DMS53 treated with DMSO at 0.1 percent for 48 hours (cell line): Measurements from ENCODE around the gene GBA2.
A peak's percentile ranks its signal among the peaks of the same experiment; 100 is the strongest.

ENCODE experiments used
- DNase-seq: peaks from one replicate; lab custom pipeline; 2025; ENCODE audit not compliant: unreplicated experiment; lab: John Stamatoyannopoulos, UW

The GBA2 gene

DNA sequence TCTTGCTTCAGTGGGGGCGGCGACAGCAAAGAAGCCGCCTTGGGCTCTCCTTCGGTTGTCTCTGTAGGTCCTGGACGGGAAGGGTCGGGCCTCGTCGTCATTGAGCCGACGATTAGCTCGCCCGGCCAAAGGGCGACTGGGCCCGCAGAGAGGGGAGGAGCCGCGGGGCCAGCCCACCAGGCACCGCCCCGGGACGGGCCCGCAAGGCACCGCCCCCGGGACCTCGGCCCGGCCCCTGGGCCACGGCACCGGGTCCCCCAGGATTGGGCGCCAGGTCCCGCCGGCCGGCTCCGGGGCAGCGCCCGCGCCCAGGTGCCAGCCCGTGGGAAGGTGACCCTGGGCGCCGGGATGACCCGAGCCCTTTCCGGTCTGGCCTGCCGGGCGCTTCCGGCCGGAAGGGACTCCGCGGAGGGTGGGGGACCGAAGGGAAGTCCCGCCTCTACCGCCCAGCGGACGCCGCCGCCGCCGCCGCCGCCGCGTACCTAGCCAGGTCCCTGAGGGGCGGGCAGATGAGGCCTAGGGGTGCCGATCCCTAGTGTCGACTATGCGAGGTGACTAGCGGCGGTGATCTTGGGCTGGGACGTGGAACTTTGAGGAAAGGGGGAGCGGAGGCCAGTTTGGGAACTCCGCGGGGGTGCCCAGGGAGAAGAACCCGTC is at the start of gene GBA2, which contains the start of gene RGP1:
Gene GBA2, minus strand, starts transcription at position 371 of the 657 bp plus-strand sequence. CDS start 524 bp downstream, outside the sequence.
Gene RGP1, plus strand, starts transcription at position 430 of the 657 bp plus-strand sequence. CDS start 469 bp downstream, outside the sequence.
- DNase-seq: peak; percentile 54

DNA sequence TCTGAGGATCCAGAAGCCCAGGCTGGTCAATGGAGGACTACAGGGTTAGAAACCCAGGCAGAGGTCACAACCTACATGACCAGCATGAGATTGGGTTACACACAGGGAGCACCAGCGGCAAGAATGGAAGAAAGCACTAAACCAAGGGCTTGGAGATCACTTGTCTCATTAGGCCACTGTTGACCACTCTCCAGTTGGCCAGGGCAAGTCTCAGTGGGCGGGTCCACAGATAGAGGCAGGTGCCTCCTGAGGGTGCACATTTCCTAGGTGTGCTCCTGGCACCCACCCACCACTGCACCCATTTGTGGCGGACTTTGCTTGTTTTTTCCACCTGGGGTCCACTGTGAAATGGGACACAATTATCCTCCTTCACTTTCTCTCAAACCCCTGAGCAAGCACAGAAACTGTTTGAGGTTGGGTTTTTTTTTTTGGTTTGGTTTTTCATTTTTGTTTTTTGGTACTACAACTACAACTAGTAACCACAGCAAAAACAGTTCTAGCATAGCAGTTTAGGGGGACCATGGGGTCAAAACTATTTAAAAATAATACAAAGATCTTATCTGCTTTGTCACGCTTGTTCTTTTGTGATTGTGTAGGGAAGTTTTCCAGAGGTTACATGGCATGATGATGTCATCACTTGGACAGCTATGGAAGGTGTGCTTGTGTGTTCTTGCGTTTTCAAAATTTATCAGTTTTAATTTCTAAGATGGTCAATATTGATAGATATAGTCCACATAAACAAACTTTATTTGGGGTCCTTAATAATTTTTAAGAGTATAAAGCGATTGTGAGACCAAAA is 48.5 kb upstream of the GBA2 start:
- no peak for DNase-seq

DNA sequence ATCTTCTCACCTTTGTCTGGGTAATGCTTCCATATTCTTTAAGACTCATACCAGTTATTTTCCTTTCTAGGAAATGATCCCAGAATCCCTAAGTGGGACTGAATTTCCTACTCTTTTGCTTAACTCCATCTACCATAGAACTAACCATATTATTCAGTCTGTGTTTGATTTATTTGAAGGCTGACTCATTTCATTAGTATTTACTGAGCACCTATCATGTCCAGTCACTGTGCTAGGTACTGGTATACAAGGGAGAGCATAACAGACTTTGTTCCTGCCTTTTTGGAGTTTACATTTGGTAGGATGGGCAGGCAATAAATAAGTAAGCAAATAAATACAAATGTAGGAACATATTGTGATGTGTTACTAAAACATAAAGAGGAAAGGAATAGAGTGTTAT is 46.7 kb upstream of the GBA2 start:
- no peak for DNase-seq

DNA sequence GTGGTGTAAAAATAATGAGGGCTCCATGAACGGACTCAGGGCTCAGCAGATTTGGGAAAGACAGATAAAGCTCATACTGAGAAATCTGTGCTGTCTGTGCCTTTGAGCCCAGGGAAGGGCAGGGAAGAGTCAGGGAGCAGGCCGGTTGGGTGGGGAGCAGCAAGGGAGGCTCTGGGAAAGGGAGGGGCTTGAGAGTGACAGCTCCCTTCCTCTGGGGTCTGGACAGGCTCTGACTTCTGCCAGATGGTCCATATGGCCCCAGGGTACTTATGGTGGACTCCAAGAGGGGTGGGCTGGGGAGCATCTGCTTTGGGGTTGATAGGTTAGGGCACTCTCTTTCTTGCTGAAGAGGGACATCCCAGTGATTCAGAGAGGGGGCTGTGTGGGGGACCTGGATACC is 44.4 kb upstream of the GBA2 start:
- no peak for DNase-seq

DNA sequence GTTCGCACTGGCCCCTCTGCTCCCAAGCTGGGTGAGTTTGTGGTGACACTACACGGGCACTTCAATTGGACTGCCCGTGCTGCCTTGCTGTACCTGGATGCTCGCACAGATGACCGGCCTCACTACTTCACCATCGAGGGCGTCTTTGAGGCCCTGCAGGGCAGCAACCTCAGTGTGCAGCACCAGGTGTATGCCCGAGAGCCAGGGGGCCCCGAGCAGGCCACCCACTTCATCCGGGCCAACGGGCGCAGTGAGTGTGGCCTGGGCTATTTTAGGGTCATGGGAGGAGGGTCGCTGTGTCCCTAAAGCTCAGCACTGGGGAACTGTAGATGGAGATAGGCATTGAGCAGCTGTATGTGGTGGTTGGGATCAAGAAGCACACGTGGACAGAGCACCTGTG is 43.8 kb upstream of the GBA2 start:
- no peak for DNase-seq

DNA sequence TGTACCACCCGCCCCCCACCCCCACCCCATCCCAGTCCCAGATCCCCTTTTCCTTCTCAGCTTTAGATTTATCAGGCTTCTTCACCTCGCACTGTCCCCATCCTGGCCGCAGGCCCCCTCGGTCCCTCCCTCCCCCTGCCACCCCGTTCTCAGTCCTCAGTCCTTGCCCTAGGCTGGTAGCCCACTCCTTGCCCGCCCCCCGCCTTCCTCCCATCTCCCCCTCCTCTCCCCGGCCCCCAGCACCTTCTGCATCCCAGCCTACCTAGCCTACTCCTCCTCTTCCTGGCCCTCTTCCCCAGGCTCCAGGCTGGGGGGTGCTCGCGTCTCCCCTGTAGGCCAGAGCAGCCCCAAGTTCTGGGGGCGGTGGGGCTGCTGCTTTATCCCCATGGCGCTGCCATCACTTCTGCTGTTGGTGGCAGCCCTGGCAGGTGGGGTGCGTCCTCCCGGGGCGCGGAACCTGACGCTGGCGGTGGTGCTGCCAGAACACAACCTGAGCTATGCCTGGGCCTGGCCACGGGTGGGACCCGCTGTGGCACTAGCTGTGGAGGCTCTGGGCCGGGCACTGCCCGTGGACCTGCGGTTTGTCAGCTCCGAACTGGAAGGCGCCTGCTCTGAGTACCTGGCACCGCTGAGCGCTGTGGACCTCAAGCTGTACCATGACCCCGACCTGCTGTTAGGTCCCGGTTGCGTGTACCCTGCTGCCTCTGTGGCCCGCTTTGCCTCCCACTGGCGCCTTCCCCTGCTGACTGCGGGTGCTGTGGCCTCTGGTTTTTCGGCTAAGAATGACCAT is 43.2 kb upstream of the GBA2 start:
- DNase-seq: no peak

DNA sequence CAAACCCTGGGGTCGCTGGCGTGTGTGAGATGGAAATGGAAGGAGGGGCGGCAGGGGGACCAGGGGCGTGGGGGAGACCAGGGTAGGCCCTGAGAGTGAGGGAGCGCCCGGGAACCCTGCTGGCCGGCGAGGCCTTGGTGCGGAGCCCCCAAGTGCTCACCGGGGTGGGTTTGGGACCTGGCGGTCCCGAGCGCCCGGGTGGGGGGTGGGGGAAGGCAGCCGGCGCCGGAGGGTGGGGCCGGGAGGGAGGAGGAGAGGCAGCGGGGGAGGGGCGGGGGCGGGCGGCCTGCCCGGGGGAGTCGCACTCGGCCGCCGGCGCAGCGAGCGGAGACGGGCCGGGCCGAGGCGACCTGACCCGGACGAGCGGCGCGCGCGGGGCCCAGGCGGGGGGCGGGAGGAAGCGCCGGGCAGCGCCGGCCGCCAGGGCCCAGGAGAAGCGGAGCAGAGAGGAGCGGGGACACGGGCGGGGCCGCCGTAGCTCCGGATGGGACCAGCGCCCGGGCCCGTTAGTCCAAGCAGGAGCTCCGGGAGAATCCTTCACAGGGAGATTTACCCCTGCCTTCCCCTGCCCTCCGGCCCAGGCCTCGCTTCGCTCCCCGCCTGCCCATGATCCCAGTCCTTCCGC is 42.4 kb upstream of the GBA2 start, which contains the start of gene NPR2:
Gene NPR2, plus strand, starts transcription at position 295 of the 625 bp plus-strand sequence. CDS start 818 bp downstream, outside the sequence.
- no peak for DNase-seq

DNA sequence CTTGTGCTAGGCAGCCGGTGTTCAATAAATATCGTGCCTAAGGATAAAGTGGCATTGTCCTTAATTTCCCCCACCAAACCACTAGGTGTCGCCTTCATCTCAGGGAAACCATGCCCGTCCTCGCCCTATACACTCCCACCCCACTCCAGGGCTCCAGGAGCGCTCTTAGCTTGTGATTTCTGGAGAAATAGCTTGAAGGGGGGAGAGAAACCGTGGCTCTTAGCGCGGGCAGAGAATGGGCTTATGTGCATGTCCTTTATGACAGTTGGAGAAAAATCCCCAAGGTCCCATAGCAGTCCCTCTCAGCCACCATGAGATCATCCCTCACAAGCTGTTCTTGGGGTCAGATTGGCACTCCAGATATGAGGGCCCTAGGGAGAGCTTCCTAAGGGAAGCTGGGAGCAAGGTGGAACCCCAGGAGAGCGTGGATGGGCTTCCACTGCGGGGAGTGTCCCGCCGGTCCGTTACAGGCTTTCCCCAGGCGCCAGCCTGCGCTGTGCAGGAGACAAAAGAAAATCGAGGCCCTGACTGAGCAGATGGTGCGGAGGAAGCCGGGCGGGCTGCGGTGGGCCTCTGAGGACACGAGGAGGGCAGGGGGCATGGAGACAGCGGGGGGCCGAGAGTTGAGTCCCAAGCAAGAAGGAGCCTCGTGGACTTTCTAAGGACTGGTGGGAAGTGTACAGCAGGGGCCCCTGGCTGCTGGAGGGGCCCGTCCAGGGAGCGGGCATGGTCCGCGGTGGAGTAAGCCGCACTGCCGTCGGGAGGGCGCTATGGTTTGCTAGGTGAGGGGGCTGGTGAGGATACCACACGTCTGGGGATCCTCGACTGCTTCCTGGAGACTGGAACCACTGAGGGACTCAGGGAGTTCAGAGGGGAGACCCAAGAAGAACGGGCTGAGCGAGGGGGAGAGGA is 41.6 kb upstream of the GBA2 start:
- DNase-seq: peak; percentile 70

DNA sequence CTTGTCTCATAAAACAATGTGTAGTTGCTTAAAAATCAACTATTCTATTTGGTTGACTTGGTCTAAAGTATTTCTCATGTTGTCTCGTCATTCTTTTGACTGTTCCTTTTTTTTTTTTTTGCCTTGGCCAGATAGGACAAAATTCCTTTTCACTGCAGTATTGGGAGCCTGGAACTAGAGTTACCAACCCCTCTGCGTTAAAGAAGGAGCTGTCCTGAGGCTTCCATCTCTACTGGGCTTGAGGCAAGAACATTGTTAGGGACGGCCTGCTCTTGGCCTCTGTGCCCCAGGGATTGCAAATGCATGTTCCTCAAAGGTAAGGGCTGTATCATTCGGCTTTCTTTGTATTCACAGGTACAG is 41.0 kb upstream of the GBA2 start:
- DNase-seq: no peak

DNA sequence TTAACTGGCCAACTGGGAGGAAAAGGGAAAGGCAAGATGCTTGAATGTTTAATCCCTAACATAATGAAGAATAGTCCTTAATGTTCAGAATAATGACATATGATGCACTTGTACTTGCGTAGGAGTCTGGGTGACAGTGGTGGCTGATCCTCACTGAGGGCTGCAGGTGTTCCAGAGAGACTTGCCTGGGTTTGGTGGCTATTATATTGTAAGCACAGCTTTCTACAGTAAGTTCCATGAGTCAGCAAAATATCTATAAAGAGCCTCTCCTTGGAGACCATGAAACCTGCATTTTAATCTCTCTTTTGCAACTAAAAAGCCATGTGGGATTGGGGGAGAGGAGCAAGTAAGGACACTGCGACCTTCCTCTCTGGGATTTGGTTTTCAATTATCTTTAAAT is 40.5 kb upstream of the GBA2 start:
- no peak for DNase-seq

DNA sequence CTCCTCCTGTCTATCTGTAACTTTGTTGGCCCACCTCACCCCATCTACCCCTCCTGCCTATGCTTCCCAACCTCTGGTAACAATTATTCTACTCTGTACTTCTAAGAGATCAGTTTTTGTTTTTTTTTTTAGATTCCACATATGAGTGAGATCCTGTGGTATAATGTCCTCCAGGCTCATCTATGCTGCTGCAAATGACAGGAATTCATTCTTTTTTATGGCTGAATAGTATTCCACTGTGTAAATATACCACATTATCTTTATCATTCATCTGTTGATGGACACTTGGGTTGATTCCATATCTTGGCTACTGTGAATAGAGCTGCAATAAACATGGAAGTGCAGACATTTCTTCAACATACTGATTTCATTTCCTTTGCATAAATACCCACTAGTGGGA is 34.4 kb upstream of the GBA2 start:
- DNase-seq: no peak

DNA sequence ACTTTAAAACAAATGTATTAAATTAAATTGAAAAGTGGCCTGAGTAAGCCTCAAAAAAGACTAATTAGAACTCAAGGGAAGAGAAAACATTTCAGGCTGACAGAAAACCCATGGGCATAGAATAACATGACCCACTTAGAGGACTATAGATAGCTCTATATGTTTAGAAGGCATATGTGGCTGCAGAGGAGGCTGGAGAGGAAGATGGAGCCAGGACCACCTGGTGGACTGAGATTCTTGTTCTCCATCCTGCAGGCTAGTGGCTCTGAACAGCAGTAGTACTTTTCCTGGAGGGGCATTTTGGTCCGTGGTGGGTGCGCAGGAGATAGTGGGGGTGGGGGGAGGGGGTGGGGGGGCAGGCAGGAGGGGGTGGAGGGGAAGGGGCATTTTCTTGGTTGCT is 32.0 kb upstream of the GBA2 start:
- DNase-seq: no peak

DNA sequence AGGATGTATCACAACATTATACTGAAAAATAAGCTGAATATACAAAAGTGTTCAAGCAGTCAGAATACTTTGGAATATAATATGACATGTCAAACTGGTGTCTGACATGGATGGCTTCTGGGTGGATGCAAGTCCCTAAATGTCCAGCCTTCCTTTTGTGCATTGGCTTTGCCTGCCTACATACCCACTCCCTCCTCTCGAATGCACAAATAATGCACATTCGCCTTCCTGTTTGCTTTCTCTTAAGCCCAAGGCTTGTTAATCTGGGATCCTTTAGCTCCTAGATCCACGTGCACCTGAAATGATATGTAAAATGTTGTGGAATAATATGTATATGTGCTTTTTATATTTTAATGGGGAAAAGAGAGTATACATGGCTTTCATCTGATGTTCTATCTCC is 29.5 kb upstream of the GBA2 start:
- no peak for DNase-seq

DNA sequence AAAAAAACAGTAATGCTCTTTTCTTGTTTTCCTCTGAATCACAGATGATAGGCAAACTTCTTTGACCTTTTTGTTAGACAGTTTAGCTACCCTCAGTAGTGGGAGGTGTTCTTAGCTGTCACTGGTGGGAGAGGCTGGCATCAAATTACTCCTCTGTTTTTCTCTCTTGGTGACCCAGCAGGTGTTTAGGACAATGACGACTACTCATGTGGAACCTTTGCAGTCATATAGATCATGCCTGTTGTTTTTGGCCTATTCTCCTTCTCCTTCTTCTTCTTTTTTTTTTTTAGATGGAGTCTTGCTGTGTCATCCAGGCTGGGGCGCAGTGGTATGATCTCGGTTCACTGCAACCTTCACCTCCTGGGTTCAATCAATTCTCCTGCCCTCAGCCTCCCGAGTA is 27.0 kb upstream of the GBA2 start:
- DNase-seq: peak; percentile 75

DNA sequence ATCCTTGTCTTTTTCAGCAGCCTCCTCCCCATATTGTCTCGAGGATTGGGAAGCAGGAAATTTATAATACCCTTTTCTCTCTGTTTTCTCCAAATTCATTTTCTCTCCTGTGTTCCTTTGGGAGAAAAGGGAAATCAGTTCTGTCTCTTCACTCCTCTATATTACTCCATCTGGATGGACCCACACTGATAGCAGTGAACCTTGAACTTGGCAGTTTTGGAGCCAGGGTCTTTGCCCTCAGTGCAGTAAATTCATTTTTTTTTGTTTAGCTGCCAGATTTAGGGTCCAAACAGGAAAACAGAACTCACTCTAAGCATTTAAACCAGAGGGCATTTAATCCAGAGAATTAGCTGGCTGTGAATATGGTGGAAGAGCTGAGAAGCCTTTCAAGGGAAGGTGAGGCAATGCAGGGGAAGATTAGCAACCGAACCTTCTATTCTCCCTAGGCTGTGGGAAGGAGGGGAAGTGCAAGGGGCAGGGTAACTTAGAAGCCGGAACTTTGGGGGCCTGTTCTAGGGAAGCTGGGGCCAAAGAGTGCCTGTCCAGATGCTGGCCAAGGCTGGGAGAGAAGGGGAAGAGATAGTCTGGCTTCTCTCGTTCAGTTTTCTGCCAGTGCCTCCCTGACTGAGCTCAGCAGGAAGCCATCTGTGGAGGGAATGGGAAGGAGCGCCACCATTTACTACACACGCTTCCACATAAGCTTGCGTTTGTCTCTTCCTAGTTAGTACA is 26.0 kb upstream of the GBA2 start:
- DNase-seq: no peak

DNA sequence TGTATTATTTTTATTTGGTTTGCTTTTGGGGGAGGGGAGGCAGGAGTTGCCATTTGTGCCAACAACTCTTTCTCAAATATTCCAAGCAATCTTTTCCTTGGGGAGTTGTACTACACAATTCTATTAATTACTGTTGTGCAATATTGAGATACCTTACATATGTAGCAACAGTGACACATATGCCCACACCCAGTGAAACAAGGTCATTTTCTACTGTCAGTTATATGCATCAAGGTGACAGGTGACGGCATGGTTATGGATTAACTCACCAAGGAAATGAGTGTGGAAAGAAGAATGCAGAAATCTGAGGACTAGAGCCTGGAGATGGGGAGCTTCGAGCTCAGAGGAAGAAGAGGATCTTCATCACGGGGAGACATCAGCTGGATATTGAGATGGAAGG is 22.9 kb upstream of the GBA2 start:
- no peak for DNase-seq

DNA sequence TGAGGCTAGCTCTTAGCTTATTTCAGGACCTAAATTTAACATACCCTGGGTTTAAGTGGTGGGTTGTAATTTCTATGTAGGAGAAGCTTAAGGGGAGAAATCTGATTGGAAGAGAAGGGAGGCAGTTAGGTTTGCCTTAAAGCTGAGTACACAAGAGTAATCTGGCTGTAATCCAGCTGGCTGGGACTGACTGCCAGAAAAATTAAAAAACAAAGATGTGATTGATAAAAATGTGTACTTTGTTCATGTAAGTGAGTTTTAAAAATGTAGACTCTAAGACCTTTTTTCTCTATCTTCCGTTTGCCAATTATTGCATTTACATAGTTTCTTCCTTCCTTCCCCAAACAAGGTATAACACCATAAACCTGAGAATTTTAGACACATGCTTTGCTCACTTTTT is 22.5 kb upstream of the GBA2 start:
- peak; percentile 16 for DNase-seq

DNA sequence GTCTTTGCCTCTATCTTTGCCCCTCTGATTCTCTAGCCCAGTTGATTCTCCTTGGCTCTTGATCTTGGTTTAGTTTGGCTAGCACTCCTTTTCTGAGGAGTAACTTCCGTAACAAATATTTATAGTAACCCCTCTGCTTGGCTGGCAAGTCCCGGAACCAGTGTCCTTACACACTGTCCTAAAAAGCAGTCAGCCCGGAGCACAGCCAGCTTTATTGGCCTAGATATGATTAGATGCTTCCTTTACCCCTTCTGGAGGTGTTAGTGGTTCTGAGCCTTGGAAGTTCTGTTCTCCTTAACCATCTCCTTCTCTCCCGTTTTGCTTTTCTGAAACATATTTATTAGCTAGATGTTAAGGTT is 22.0 kb upstream of the GBA2 start:
- DNase-seq: no peak

DNA sequence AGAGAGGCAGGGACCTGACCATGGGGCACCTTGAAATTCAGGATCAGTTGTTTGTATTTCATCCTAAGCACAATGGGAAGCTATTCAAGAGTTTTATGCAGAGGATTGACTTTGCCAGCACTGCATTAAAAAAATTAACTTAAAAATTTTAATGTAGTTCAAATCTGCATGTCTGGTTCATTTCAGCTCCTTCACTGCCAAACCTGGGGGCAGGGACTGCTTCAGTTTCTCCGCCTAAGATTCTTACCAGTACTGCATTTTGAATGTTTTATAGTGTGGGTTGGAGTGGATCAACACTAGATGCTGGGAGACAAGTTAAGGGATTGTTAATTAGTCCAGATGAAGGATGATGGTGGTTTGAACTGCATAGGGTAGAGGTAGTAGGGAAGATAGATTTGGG is 20.7 kb upstream of the GBA2 start:
- DNase-seq: no peak

DNA sequence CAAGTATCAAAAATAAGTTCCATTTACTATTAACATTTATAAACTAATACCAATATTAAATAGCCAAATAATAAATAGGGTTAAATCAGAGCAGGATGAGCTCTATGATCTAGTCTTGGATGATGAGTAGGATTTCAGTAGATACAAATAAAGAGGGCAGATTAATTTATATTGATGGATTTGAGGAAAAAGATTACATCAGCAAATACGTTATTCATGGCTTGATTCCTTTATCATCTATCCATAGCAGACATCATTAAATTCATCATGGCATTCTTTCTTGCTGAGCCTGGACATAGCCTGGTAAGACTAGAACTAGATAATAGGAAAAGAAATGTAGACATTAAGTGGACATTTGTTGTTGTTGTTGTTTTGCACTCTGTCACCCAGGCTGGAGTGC is 18.4 kb upstream of the GBA2 start:
- DNase-seq: no peak
